Uterus (tissue), 4 donors: Measurements from ENCODE around the gene YWHAQ. TPM values are rescaled to one million over a fixed set of nuclear protein-coding genes. Genes with fewer than 3 reads are reported as not detected.

Source experiments
- DNase-seq, 2 donors: peaks; one replicate each; pipeline ENCODE4 v3.0.0-alpha.2; 2019 to 2020
- H3K27ac ChIP-seq, 2 donors: fragments of 200-600 bp; sonication (generic); 1 replicate in 1 of 2; 2 replicates in 1 of 2; pipeline ENCODE4 v1.5.1; 2016 to 2018
- H3K27me3 ChIP-seq, 2 donors: fragments of 200-600 bp; sonication (generic); one replicate each; pipeline ENCODE4 v1.5.1; 2018 to 2019; ENCODE audit warnings: control low read depth in 1 of 2
- H3K36me3 ChIP-seq, 2 donors: fragments of 200-600 bp; sonication (generic); one replicate each; pipeline ENCODE4 v1.5.1; 2019; ENCODE audit warnings: control low read depth in 1 of 2
- H3K4me1 ChIP-seq, 2 donors: fragments of 200-600 bp; sonication (generic); one replicate each; pipeline ENCODE4 v1.5.1; 2018 to 2019; ENCODE audit warnings: control low read depth in 1 of 2
- H3K4me3 ChIP-seq, 2 donors: fragments of 200-600 bp; sonication (generic); 1 replicate in 1 of 2; 2 replicates in 1 of 2; pipeline ENCODE4 v1.5.1; 2018 to 2019; ENCODE audit warnings: mild to moderate bottlenecking in 1 of 2
- H3K9me3 ChIP-seq, 2 donors: fragments of 200-600 bp; sonication (generic); one replicate each; pipeline ENCODE4 v1.5.1; 2019; ENCODE audit warnings: control low read depth in 1 of 2
- POLR2A ChIP-seq, 2 donors: fragments of 450-650 bp; IDR thresholded peaks; one replicate each; pipeline ENCODE4 v1.6.1; 2016; ENCODE audit warnings: antibody characterized with exemption in 2 of 2, mild to moderate bottlenecking in 1 of 2, moderate library complexity in 1 of 2
- intact Hi-C: fragments of 100-400 bp; cut with DNase I; formaldehyde crosslinking; loops from one replicate; pipeline ENCODE4 v1.15.1; 2023; ENCODE audit warnings: low total_unique reads
- total RNA-seq, 4 donors: library from RNA; depleted of rRNA in 3 of 4; stranded (reverse); fragments of >200 nt in 3 of 4; gene quantifications; one replicate each; pipeline versions ENCODE4 v1.1.0 to v1.2.4, GENCODE V29; 2014 to 2023
- TF ChIP-seq, protein P1 (sequence below), 4 experiments: fragments of 200-600 bp in 2 of 4; fragments of 450-650 bp in 2 of 4; sonication (generic) in 2 of 4; IDR thresholded peaks; one replicate each; pipeline ENCODE4 v1.5.1; 2016 to 2019; ENCODE audit warnings: antibody characterized with exemption in 4 of 4, mild to moderate bottlenecking in 2 of 4, moderate library complexity in 1 of 4
- donor health status: DM: yes; HTN: yes; CAD: no.

Gene YWHAQ
- total RNA-seq, 4 donors from 2014 or later: 155 to 275 (median 254) TPM

DNA sequence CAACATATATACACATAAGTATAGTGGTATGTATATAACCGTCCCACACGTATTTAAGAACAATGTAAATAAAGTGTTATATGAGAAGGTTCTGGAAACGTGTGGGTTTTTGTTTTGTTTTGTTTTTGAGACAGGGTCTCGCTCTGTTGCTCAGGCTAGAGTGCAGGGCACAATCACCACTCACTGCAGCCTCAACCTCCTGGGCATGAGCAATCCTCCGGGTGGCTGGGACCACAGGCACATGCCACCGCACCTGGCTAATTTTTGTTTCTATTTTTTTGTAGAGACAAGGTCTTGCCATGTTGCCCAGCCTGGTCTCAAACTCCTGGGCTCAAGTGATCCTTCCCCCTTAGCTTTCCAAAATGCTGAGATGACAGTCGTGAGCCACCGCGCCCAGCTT, 81.4 kb downstream of the YWHAQ start:
- Histone ChIP-seq H3K27me3 (no peaks in the 10 kb centered on the region), H3K4me1 (peaks cover 4 to 17% of the 10 kb centered on the region in 2 donors), H3K27ac (no peak overlapping the region), H3K4me3 (no peak overlapping the region), H3K9me3 (no peaks in the 10 kb centered on the region), H3K36me3 (no peaks in the 10 kb centered on the region)
- intact Hi-C loops: no loop called here
- no peak for DNase-seq
- no peak for TF ChIP-seq POLR2A (IDR thresholded peaks at IDR 0.05)
- TF ChIP-seq, protein P1, sequence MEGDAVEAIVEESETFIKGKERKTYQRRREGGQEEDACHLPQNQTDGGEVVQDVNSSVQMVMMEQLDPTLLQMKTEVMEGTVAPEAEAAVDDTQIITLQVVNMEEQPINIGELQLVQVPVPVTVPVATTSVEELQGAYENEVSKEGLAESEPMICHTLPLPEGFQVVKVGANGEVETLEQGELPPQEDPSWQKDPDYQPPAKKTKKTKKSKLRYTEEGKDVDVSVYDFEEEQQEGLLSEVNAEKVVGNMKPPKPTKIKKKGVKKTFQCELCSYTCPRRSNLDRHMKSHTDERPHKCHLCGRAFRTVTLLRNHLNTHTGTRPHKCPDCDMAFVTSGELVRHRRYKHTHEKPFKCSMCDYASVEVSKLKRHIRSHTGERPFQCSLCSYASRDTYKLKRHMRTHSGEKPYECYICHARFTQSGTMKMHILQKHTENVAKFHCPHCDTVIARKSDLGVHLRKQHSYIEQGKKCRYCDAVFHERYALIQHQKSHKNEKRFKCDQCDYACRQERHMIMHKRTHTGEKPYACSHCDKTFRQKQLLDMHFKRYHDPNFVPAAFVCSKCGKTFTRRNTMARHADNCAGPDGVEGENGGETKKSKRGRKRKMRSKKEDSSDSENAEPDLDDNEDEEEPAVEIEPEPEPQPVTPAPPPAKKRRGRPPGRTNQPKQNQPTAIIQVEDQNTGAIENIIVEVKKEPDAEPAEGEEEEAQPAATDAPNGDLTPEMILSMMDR (IDR thresholded peaks at IDR 0.05): no peak

DNA sequence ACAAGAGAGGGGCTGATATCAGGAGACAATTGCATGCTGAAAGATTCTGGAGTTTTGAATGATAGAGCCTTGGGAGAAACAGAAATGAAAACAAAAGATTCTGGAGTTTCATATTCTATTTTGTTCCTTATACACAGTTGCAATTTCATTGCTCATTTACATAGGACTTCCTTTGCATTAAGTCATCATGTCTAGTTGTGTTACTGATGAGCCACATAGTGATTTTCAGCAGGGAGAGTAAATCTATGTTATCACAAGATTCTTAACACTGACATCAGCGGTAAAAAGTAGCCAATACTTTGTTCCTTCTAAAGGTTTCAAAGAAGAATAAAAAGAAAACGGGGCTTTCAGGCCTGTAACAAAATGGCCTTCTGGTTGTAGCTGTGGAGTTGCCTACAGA, 82.3 kb downstream of the YWHAQ start:
- DNase-seq: no peak
- Histone ChIP-seq H3K4me1 (peaks cover 4 to 11% of the 10 kb centered on the region in 2 donors), H3K4me3 (no peak overlapping the region), H3K27me3 (no peaks in the 10 kb centered on the region), H3K27ac (no peak overlapping the region), H3K9me3 (no peaks in the 10 kb centered on the region), H3K36me3 (no peaks in the 10 kb centered on the region)
- intact Hi-C loops: no loop called here
- TF ChIP-seq, protein P1 (IDR thresholded peaks at IDR 0.05): no peak
- no peak for TF ChIP-seq POLR2A (IDR thresholded peaks at IDR 0.05)

DNA sequence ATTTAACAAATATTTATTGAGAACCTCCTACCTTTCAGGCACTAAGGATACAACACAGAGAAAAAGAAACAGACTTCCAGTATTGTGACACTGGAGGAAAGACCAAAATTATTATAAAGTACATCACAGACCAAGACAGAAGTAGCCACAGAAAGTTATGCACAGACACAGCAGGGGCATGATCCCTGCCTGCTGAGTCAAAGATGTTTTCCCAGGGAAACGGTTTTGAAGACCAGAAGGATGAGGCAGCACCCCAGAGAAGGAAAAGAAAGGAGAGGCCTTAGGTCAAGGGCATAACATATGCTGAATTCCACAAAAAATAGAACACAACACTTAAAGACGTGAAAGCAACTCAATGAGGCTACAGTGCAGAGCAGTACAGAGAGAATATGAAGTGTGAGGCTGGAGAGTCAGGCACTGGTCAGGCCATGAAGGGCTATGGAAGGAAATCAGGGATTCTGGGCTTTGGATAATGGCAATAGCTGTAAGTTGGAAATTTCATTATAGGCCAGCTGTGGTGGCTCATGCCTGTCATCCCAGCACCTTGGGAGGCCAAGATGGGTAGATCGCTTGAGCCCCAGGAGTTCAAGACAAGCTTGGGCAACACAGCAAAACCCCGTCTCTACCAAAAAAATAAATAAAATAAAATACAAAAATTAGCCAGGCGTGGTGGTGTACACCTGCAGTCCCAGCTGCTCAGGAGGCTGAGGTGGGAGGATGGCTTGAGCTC, 83.4 kb downstream of the YWHAQ start:
- no peaks in the 10 kb centered on the region for H3K27me3 ChIP-seq
- H3K36me3 ChIP-seq: no peaks in the 10 kb centered on the region
- H3K27ac ChIP-seq: no peak overlapping the region
- H3K4me1 ChIP-seq: peaks cover 4 to 10% of the 10 kb centered on the region in 2 donors
- TF ChIP-seq, protein P1 (IDR thresholded peaks at IDR 0.05): no peak
- no peak for TF ChIP-seq POLR2A (IDR thresholded peaks at IDR 0.05)
- no peak overlapping the region for H3K4me3 ChIP-seq
- H3K9me3 ChIP-seq: no peaks in the 10 kb centered on the region
- DNase-seq: no peak
- intact Hi-C loops: no loop called here

DNA sequence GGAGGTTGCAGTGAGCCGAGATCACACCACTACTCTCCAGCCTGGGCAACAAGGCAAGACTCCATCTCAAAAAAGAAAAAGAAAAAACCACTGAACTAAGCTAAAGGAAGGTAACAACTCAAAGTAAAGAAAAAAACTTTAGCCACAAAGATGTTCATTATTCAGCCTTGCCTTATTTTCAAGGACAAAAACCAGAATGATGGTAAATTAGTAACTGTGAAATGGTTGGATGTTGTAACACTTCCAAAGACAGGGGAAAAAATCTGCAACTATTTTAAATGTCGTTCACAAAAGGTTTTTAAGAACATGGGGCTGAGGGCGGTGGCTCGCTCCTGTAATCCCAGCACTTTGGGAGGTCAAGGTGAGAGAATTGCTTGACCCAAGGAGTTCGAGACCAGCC, 85.3 kb downstream of the YWHAQ start:
- H3K4me1 ChIP-seq: no peaks in the 10 kb centered on the region

DNA sequence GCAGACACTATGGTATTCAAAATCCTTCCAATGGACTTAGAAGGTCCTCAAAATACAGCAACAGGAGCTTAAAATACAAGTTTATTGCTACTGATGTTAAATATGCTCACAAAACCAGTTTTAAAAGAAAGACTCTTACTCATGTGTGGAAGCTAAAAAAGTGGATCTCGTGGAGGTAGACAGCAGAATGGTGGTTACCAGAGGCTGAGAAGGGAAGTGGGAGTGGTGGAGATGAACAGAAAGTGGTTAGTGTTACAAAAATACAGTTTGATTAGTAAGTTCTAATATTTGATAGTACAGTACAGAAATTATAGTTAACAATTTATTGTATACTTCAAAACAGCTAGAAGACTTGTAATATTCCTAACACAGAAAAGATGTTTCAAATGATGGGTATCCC, 87.2 kb downstream of the YWHAQ start:
- Histone ChIP-seq H3K27me3 (no peaks in the 10 kb centered on the region), H3K27ac (no peak overlapping the region), H3K36me3 (no peaks in the 10 kb centered on the region), H3K4me1 (no peaks in the 10 kb centered on the region), H3K4me3 (no peak overlapping the region), H3K9me3 (no peaks in the 10 kb centered on the region)
- no peak for TF ChIP-seq POLR2A (IDR thresholded peaks at IDR 0.05)
- no peak for DNase-seq
- intact Hi-C loops: no loop called here

More for the DNA sequence above, 85.3 kb downstream of the YWHAQ start:
- H3K4me3 ChIP-seq: no peak overlapping the region
- no peaks in the 10 kb centered on the region for H3K27me3 ChIP-seq
- no peak for TF ChIP-seq POLR2A (IDR thresholded peaks at IDR 0.05)
- intact Hi-C loops: no loop called here
- DNase-seq: no peak
- no peaks in the 10 kb centered on the region for H3K9me3 ChIP-seq
- no peak overlapping the region for H3K27ac ChIP-seq
- H3K36me3 ChIP-seq: no peaks in the 10 kb centered on the region

DNA sequence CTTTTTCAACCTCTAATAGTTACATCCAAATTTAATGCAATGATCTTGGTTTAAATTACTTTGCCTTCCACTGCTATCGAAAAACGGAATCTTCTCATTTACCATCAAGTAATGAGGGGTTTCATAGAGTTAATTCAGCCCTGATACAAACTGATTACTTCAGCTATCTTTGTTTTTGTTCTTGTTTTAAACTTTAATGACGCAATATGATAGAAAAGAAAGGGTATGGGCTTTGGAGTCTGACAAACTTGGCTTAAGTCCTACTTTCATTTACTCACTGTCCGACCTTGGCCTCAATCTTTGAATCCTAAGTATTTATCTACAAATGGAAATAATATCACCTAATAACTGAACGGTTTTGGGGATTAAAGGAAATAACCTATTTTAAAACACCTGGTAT, 91.3 kb downstream of the YWHAQ start:
- no peak overlapping the region for H3K4me3 ChIP-seq
- no peak for TF ChIP-seq POLR2A (IDR thresholded peaks at IDR 0.05)
- TF ChIP-seq, protein P1 (IDR thresholded peaks at IDR 0.05): no peak
- H3K36me3 ChIP-seq: no peaks in the 10 kb centered on the region
- intact Hi-C loops: no loop called here
- peaks cover 0 to 4% of the 10 kb centered on the region in 2 donors for H3K4me1 ChIP-seq
- H3K27ac ChIP-seq: peak overlapping the region; percentile 69 to 70
- H3K9me3 ChIP-seq: no peaks in the 10 kb centered on the region
- H3K27me3 ChIP-seq: no peaks in the 10 kb centered on the region
- no peak for DNase-seq
